Ovary (tissue), 3 donors: ENCODE data around the gene ZIK1.

Experiments used
- CTCF ChIP-seq, 3 donors: fragments of 450-650 bp in 2 of 3; fragments of 200-600 bp in 1 of 3; IDR thresholded peaks; one replicate each; pipeline versions ENCODE4 v1.5.1 to v1.8.0; 2016 to 2022; ENCODE audit warnings: antibody characterized with exemption in 3 of 3, mild to moderate bottlenecking in 1 of 3
- EP300 ChIP-seq: sonication (generic); formaldehyde crosslinking; IDR thresholded peaks from one replicate; pipeline ENCODE4 v1.6.1; 2017; ENCODE audit warnings: antibody characterized with exemption
- donor health status: DM: no; HTN: no; CAD: no.

GRCh38 chr19:57572415-57572947 is 11.5 kb upstream of the ZIK1 start:
- no peak for TF ChIP-seq CTCF (IDR thresholded peaks at IDR 0.05)
- no peak for TF ChIP-seq EP300
